ENCODE results near the gene UQCC5. TPM values are rescaled to one million over a fixed set of nuclear protein-coding genes. Genes with fewer than 3 reads are reported as not detected.

UQCC5 gene
- total RNA-seq, 1 donor from 2014 or later: 22.8 TPM

DNA sequence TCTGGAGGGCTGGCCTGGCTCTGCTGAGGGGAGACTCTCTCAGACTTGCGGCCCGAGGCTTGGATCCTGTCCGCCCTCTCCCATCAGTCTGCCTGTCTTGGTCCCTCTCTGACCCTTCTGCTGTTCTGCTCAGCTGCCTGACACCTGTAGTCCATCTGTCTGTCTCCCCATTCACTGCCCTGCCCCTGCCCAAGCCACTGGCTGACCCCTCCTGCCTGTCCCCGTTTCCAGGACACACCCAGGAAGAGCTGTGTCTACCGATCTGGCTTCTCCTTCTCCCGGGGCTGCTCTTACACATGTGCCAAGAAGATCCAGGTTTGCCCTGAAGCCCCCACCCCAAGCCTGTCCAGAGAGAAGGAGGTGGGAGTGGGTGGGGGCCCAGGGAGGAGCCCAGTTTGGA lies 21.2 kb upstream of the UQCC5 start:
- TF ChIP-seq, protein P1, sequence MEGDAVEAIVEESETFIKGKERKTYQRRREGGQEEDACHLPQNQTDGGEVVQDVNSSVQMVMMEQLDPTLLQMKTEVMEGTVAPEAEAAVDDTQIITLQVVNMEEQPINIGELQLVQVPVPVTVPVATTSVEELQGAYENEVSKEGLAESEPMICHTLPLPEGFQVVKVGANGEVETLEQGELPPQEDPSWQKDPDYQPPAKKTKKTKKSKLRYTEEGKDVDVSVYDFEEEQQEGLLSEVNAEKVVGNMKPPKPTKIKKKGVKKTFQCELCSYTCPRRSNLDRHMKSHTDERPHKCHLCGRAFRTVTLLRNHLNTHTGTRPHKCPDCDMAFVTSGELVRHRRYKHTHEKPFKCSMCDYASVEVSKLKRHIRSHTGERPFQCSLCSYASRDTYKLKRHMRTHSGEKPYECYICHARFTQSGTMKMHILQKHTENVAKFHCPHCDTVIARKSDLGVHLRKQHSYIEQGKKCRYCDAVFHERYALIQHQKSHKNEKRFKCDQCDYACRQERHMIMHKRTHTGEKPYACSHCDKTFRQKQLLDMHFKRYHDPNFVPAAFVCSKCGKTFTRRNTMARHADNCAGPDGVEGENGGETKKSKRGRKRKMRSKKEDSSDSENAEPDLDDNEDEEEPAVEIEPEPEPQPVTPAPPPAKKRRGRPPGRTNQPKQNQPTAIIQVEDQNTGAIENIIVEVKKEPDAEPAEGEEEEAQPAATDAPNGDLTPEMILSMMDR (conservative IDR thresholded peaks at IDR 0.05): no peak
- no peak for DNase-seq (ENCODE audit: extremely low spot score, unreplicated experiment)
- Mint-ChIP-seq H3K27ac (no peak overlapping the region), H3K9me3 (no peaks in the 10 kb centered on the region), H3K4me3 (no peak overlapping the region), H3K36me3 (no peaks in the 10 kb centered on the region), H3K4me1 (ENCODE audit: unreplicated experiment) (peaks cover 5% of the 10 kb centered on the region), H3K27me3 (peaks cover 3% of the 10 kb centered on the region)

DNA sequence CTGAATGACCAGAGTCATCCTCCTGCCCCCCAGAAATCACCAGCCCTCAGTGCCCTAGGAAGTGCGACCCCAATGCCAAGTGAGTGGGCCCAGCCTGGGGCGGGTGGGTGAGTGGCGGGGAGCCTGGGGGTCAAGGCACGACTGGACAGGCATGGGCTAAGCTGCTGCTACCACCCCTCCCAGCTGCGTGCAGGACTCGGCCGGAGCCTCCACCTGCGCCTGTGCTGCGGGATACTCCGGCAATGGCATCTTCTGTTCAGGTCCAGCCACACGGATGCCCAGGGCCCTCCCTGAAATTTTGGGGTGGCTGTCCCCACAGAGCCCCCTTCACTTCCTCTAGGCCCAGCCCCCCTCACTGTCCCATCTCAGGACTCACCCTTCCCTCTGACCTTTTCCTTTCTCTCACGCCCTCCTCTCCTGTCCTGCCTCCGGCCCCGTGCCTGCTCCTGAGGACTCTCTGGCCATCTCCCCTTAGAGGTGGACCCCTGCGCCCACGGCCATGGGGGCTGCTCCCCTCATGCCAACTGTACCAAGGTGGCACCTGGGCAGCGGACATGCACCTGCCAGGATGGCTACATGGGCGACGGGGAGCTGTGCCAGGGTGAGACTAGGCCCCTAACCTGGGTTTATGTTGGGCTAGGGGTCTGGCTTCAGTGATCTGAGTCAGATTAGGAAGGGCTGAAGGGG lies 19.8 kb upstream of the UQCC5 start:
- peaks cover 3% of the 10 kb centered on the region for H3K27me3 Mint-ChIP-seq
- peaks cover 5% of the 10 kb centered on the region for H3K4me1 Mint-ChIP-seq (ENCODE audit: unreplicated experiment)
- H3K9me3 Mint-ChIP-seq: no peaks in the 10 kb centered on the region
- no peaks in the 10 kb centered on the region for H3K36me3 Mint-ChIP-seq
- DNase-seq (ENCODE audit: extremely low spot score, unreplicated experiment): no peak
- H3K27ac Mint-ChIP-seq: no peak overlapping the region
- TF ChIP-seq, protein P1 (conservative IDR thresholded peaks at IDR 0.05): no peak
- no peak overlapping the region for H3K4me3 Mint-ChIP-seq

DNA sequence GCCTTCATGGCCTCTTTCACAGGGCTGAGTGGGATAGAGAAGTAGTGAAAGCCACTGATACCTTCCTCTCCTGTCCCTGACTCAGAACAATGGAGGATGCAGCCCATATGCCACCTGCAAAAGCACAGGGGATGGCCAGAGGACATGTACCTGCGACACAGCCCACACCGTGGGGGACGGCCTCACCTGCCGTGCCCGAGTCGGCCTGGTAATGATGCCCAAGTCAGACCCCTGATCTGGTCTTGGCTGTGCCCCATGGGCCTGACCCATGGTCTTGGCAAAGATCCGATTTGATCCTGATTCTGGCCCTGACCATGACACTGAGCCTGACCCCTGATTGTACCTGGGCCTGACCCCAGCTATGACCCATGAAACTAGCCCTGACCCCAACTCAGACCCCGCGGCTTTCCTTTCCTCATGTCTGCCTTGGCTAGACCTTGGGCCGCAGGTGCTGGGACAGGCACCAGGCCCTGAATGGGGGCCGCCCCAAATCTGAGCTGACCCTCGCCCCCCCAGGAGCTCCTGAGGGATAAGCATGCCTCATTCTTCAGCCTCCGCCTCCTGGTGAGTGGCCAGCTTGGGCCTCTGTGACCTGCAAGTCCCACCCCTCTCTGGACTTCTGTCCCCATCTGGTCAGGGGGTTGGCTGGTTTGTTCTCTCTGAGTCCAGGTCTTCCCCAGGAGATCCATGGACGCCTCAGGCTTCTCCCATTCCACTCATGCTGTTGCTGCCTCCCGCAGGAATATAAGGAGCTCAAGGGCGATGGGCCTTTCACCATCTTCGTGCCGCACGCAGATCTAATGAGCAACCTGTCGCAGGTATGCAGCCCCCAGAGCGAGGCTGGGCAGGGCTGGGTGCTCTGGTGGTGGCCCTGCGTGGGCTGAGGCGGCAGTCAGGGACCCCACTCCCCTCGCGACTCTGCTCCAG lies 18.3 kb upstream of the UQCC5 start:
- Mint-ChIP-seq H3K27me3 (peaks cover 3% of the 10 kb centered on the region), H3K27ac (no peak overlapping the region), H3K4me1 (ENCODE audit: unreplicated experiment) (peaks cover 5% of the 10 kb centered on the region), H3K4me3 (no peak overlapping the region), H3K36me3 (no peaks in the 10 kb centered on the region), H3K9me3 (no peaks in the 10 kb centered on the region)
- TF ChIP-seq, protein P1 (conservative IDR thresholded peaks at IDR 0.05): no peak
- DNase-seq (ENCODE audit: extremely low spot score, unreplicated experiment): no peak

DNA sequence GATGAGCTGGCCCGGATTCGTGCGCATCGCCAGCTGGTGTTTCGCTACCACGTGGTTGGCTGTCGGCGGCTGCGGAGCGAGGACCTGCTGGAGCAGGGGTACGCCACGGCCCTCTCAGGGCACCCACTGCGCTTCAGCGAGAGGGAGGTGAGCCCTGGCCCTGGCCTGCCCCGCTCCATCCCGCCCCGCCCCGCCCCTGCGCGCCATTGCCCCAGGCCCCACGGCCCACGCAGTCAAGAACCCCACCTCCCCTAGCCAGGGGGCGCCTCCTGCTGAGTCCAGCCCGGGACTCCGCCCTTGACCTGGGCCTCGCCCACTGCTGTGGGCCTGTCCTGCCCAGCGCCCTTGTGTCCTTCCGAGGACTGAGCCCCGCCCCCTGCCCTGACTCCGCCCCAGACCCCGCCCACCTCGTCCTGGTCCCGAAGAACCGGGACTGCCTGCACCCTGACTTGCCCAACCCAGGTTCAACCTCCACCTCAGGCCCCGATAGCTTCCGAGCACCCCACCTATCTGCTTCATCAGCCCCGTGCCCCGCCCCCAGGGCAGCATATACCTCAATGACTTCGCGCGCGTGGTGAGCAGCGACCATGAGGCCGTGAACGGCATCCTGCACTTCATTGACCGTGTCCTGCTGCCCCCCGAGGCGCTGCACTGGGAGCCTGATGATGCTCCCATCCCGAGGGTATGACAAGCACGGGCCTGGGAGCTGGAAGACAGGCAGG lies 17.5 kb upstream of the UQCC5 start:
- Mint-ChIP-seq H3K9me3 (no peaks in the 10 kb centered on the region), H3K27me3 (peaks cover 3% of the 10 kb centered on the region), H3K4me1 (ENCODE audit: unreplicated experiment) (peaks cover 5% of the 10 kb centered on the region), H3K4me3 (no peak overlapping the region), H3K36me3 (peaks cover under 1% of the 10 kb centered on the region), H3K27ac (no peak overlapping the region)
- DNase-seq (ENCODE audit: extremely low spot score, unreplicated experiment): no peak
- TF ChIP-seq, protein P1 (conservative IDR thresholded peaks at IDR 0.05): no peak

DNA sequence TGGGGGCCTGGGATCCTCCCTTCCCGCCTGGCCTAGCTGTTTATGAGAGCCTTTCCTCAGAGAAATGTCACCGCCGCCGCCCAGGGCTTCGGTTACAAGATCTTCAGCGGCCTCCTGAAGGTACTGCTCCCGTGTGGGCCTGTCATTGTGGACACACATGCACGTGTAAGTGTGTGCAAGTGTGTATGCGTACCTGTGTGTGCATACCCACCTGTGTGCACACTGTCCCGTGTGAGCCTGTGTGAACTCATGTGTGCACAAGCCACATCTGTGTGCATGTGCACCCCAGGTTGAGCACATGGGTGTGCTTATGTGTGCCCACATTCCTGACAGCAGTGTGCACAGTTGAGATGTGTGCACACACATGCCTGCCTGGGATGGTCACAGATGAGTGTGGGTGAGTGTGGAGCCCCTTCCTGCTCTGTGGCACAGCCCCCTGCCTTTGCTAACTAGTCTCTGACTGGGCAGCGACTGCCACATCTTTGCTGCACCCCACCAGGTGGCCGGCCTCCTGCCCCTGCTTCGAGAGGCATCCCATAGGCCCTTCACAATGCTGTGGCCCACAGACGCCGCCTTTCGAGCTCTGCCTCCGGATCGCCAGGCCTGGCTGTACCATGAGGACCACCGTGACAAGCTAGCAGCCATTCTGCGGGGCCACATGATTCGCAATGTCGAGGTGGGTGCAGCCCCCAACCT lies 16.8 kb upstream of the UQCC5 start:
- TF ChIP-seq, protein P1 (conservative IDR thresholded peaks at IDR 0.05): no peak
- Mint-ChIP-seq H3K9me3 (no peaks in the 10 kb centered on the region), H3K27me3 (peaks cover 3% of the 10 kb centered on the region), H3K27ac (no peak overlapping the region), H3K36me3 (peaks cover 7% of the 10 kb centered on the region), H3K4me3 (no peak overlapping the region), H3K4me1 (ENCODE audit: unreplicated experiment) (peaks cover 5% of the 10 kb centered on the region)
- no peak for DNase-seq (ENCODE audit: extremely low spot score, unreplicated experiment)
